ENCODE data around the gene TMPRSS13.

GRCh38 chr11:117868815-117869561 lies 60.2 kb downstream of the TMPRSS13 start:
- no peak for TF ChIP-seq POLR2A (IDR thresholded peaks at IDR 0.05)
- TF ChIP-seq CTCF (IDR thresholded peaks at IDR 0.05): no peak
- TF ChIP-seq POLR2AphosphoS5 (IDR thresholded peaks at IDR 0.05): no peak
